HG03139 (cell line): ENCODE data around the gene TTBK2.

Experiments used
- ATAC-seq: cut with Tn5 transposase; IDR thresholded peaks from one replicate; pipeline ENCODE4 v1.9.1; 2021; ENCODE audit not compliant: unreplicated experiment

Gene TTBK2

GRCh38 chr15:42832576-42832975, 88.0 kb downstream of the TTBK2 start:
- no peak for ATAC-seq

DNA sequence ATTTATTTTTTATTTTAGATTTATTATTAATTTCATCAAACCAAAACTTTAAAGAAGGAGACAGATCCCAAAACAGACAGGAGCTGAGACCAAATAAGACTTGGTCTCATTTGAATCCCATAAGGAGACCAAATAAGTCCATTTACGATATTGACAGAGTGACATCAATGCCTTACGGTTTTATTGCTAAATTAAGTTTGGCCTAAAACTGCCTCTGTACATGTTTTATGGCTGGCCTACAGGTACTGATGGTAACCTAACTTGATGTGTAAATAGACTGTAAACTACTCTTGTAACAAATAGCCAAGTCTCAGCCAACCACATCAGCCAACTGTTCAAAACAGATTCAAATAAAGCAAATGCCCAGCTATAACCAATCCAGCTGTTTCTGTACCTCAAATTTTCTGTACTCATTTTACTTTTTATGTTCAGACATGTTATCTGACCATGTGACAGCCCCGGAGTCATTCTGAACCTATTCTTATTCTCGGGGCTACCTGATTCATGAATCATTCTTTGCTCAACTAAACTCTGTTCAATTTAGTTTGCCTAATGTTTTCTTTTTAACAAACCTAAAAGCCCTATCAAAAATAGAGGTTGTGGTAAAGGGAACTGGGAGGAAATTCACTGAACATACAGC, 94.2 kb downstream of the TTBK2 start:
- no peak for ATAC-seq

DNA sequence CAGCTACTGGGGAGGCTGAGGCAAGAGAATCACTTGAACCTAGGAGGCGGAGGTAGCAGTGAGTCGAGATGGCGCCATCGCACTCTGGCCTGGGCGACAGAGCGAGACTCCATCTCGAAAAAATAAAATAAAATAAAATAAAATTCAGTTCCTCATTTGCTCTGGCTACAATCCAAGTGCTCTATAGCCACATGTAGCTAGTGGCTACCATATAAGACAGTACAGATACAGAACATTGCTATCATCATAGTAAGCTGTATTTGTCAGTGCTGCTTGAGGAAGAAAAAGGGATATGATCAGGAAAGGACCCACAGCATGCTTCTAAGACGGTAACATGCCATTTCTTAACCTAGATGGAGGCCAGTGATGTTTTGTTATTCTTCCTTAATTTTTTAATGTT, 95.0 kb downstream of the TTBK2 start:
- no peak for ATAC-seq

- no peak for ATAC-seq
Measured at GRCh38 chr15:42820811-42821210, 99.8 kb downstream of the TTBK2 start.

GRCh38 chr15:42819786-42820185, 100.8 kb downstream of the TTBK2 start:
- ATAC-seq, result no peak

DNA sequence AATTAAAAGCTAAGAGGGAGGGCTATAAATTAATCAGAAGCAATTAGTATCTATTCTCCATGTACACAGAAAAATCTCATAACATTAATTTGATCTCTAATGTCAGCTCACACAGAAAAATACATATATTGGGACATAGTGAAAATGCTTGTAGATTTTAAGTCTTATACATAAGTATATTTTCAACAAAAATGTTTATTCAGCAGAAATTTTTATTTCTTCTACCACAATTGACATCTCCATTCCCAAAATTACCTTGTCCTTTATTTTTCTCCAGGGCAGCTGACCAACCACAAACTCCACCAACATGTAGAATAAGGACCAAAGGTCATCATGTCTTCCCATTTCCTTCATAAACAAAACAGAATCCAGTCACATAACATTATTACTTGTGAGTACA, 109.1 kb downstream of the TTBK2 start:
- ATAC-seq, result no peak

- no peak for ATAC-seq
Measured at GRCh38 chr15:42808913-42809312, 111.7 kb downstream of the TTBK2 start.

DNA sequence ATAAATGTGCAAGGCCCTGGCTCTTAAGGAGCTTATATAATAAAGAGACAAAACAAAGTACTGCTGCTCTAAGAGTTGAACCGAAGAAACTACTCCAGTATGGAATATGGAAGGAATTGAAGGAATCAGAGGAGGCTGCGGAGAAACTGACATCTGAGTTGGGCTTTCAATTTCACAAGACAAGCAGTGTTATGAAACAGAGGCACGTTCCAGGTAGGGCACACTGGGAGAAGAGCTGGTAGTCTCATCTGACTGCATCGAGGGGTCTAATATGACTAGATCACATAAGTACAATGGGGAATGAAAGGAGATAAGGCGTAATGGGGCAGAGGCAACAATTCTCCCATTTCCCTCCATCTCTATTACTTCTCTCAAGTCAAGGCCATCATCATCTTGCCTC, 115.3 kb downstream of the TTBK2 start:
- no peak for ATAC-seq

DNA sequence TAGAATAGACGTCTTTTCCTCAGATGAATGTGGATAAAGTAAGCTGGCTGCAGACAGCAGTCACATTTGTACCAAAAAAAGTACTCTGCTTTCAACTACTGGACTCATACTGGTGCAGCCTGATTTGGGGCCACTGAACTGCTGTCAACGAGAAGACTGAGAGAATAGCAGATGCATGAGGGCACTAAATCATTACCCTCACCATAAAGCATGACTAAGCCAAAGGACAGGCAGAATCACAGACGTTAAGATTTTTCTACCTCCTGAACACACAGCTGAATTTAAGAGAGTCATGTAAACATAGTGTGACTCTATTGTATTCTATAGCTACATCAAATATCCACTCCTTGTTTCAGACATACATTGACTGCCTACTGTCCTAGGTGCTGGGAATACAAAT, 115.8 kb downstream of the TTBK2 start:
- no peak for ATAC-seq

DNA sequence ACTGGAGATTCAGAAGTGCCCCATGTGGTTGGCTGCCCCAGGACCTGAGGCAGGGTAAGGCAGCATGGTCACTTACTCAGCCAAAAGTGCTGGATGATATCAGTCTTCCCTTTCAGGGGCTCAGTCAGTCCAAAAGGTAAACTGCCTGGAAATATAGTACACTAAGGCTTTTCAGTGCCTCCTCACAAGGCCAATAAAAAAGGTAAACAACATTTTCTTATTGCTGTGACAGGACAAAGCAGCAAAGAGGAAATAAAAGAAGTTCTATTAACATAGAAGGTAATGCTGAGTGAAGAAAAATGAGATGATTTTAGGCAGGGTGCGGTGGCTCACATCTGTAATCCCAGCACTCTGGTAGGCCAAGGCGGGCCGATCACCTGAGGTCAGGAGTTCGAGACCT, 117.1 kb downstream of the TTBK2 start:
- no peak for ATAC-seq

GRCh38 chr15:42802168-42802567, 118.4 kb downstream of the TTBK2 start:
- no peak for ATAC-seq

- ATAC-seq, result no peak
Measured at GRCh38 chr15:42800731-42801474, 119.7 kb downstream of the TTBK2 start.

DNA sequence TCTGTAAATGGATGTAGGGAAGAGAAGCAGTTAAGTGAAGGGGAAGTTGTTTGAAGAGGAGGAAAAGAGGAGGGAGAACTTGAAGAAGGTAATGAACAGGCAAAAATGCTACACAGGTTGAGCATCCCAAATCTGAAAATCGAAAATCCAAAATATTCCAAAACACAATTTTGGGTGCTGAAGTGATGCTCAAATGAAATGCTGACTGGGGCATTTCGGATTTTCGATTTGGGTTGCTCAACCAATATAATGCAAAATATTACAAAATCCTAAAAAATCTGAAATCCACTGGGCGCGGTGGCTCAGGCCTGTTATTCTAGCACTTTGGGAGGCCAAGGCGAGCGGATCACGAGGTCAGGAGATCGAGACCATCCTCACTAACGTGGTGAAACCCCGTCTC, 121.8 kb downstream of the TTBK2 start:
- no peak for ATAC-seq

- no peak for ATAC-seq
Measured at GRCh38 chr15:42796955-42797782, 123.4 kb downstream of the TTBK2 start.

DNA sequence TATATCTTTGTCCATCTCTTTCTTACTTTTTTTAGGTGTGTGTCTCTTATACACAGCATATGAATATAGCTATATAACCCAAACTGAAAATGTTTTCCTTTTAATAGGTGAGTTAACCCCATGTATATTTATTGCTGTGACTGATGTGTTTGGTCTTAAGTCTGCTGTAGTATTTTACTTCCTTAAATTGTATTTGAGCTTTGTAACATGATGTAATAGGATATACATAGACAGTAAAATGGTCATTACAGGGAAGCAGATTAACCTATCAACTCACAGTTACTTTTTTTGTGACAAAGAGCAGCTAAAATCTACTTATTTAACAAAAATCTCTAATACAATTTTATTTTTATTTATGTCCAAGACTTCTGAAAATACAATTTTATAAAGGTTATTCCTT, 131.9 kb downstream of the TTBK2 start:
- ATAC-seq, result no peak

GRCh38 chr15:42786978-42787377, 133.6 kb downstream of the TTBK2 start:
- no peak for ATAC-seq

DNA sequence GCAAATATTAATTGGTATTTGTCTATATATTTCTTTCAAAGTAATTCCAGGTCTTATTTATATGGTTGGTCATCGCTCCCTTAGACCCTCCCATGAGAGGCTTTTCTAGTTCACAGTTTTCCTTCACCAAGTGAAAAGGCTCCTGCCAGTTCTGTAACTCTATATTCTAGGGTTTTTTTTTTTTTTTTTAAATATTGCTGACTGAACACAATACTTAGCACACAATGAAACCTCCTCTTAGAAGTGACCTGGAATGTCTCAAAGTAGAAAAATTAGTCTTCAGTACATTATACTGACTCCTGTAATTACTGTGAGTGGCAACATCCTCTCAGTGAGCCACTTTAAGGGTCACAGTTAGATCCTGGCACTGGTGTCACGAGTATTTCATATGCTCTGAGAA, 135.0 kb downstream of the TTBK2 start:
- ATAC-seq, result no peak

DNA sequence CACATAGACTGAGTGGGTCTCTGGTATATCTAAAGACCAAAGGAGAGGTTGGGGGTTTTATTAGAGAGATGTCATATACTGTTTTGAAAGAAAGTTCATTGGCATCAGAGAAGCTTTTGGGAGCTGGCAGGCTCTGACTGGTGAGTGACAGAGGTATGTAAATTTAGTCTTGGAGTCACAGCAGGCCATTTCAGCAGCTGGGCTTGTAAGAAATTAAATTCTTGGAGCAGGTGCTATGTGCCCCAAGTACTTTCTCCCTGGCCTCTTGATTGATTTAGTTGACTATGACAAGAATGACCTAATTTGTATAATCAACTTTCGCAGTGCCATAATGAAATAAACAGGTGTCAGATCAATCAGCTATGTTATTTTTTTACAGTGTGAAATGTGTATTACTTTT, 135.9 kb downstream of the TTBK2 start:
- no peak for ATAC-seq

DNA sequence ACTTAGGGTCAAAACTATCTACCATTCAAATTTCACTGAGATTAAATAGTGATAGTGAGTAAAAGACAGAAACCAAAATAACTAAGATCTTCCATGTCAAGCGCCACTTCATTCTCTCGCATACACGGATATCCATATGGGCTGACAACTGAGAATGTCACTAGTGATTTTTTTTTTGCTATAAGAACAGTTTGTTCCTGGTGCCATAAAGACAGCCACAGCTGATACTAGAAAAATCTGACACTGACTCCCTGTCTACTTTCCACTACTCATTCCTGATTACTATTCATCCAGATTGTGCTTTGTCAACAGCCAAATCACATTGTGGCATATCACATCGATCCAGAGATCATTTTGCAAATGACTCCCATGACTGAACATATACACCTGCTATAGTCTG, 137.9 kb downstream of the TTBK2 start:
- no peak for ATAC-seq

DNA sequence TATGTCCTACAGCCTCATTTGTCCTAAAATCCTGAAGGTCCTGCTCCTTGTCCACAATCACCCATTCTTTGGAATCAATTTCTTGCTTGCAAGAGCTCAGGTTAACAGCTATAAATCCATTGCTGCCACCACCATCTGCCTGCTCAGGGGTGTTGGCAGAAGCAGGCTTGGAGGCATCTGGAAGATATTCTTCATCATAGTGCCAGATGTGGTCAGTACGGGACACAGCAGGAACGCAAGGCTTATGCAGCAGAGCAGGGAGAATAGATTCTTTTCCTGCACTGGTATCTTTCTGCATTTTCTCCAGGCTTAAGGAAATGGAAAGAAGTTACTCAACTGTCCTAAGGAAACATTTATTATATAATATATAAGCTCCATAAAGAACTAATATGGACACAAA, 145.2 kb downstream of the TTBK2 start:
- ATAC-seq, result no peak

- ATAC-seq, result no peak
Measured at GRCh38 chr15:42772901-42773300, 147.7 kb downstream of the TTBK2 start.

- no peak for ATAC-seq
Measured at GRCh38 chr15:42772144-42772543, 148.4 kb downstream of the TTBK2 start.
